ENCODE measurements around the gene XRCC2.

The XRCC2 gene

DNA sequence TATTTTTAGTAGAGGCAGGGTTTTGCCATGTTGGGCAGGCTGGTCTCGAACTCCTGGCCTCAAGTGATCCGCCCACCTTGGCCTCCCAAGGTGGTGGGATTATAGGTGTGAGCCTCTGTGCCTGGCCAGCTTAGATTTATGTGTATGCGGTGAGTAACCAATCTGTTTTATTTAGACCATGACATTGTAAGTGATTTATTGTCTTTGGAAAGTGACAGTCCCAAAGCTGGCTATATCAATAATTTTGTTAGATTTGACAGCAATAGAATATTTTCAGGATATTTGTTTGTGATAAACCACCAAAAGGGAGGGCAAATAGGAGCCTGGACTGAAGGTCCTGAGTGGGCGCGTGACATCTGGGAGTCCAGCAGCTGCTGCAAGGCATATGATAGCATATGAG, 75.7 kb downstream of the XRCC2 start:
- H3K4me1 Mint-ChIP-seq: no peaks in the 10 kb centered on the region

DNA sequence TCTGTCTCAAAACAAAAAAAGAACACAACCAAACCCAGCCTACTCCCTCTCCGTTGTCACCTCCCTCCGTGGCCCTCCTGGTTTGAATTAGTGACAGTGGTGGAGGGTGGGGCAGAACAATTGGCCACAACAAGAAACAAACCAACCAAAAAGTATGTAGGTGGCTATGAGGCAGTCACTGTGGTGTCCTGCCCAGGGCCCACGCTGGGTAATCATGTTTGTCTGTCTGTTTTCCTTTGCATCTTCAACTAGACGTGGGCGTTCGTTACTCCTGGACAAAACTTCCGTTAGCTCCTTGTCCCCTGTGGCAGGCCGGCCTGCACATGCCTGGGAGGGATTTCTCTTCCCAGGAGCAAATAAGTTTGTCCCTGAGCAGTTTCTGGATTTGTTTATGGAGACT, 78.4 kb downstream of the XRCC2 start:
- Mint-ChIP-seq H3K9me3 (no peaks in the 10 kb centered on the region), H3K36me3 (ENCODE audit: low read depth) (no peaks in the 10 kb centered on the region), H3K4me3 (no peak overlapping the region), H3K4me1 (no peaks in the 10 kb centered on the region), H3K27me3 (ENCODE audit: low read depth, poor library complexity) (peaks cover 8% of the 10 kb centered on the region), H3K27ac (peak overlapping the region; percentile 84)
- DNase-seq: no peak
- TF ChIP-seq, protein P1, sequence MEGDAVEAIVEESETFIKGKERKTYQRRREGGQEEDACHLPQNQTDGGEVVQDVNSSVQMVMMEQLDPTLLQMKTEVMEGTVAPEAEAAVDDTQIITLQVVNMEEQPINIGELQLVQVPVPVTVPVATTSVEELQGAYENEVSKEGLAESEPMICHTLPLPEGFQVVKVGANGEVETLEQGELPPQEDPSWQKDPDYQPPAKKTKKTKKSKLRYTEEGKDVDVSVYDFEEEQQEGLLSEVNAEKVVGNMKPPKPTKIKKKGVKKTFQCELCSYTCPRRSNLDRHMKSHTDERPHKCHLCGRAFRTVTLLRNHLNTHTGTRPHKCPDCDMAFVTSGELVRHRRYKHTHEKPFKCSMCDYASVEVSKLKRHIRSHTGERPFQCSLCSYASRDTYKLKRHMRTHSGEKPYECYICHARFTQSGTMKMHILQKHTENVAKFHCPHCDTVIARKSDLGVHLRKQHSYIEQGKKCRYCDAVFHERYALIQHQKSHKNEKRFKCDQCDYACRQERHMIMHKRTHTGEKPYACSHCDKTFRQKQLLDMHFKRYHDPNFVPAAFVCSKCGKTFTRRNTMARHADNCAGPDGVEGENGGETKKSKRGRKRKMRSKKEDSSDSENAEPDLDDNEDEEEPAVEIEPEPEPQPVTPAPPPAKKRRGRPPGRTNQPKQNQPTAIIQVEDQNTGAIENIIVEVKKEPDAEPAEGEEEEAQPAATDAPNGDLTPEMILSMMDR (IDR thresholded peaks at IDR 0.05): no peak

More for the DNA sequence above, 75.7 kb downstream of the XRCC2 start:
- TF ChIP-seq, protein P1 (IDR thresholded peaks at IDR 0.05): no peak
- DNase-seq: no peak
- H3K9me3 Mint-ChIP-seq: no peaks in the 10 kb centered on the region
- no peak overlapping the region for H3K4me3 Mint-ChIP-seq
- no peak overlapping the region for H3K27ac Mint-ChIP-seq
- no peaks in the 10 kb centered on the region for H3K36me3 Mint-ChIP-seq (ENCODE audit: low read depth)
- H3K27me3 Mint-ChIP-seq (ENCODE audit: low read depth, poor library complexity): peaks cover 3% of the 10 kb centered on the region

DNA sequence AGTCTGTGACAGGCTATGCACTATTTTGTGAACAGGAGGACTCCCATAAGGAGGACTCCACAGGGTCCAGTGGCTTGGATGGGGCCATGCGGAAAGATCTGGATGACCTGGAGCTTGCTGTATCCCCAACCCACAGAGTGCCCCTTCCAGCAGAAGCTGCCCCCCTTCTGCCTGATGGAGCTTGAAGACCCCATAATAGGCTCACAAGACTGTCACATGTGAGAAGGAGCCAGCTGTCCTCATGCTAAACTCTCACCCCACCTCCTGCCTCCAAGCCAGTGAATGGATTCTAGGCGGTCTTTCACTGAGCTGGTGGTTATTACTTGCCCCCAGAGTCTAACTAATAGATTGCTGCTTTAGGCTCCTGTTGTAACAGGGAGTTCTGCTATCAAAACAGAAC, 79.1 kb downstream of the XRCC2 start:
- H3K27ac Mint-ChIP-seq: no peak overlapping the region
- no peak overlapping the region for H3K4me3 Mint-ChIP-seq
- TF ChIP-seq, protein P1 (IDR thresholded peaks at IDR 0.05): no peak
- H3K9me3 Mint-ChIP-seq: no peaks in the 10 kb centered on the region
- no peaks in the 10 kb centered on the region for H3K36me3 Mint-ChIP-seq (ENCODE audit: low read depth)
- no peaks in the 10 kb centered on the region for H3K4me1 Mint-ChIP-seq
- DNase-seq: no peak
- peaks cover 8% of the 10 kb centered on the region for H3K27me3 Mint-ChIP-seq (ENCODE audit: low read depth, poor library complexity)
